Fibroblast of lung (primary cell): ENCODE results near the gene KCNK10.

Experiments
- CTCF ChIP-seq, 2 donors: IDR thresholded peaks in 1 of 2; conservative IDR thresholded peaks in 1 of 2; 1 replicate in 1 of 2; 2 replicates in 1 of 2; pipeline ENCODE4 v1.5.1; 2011 to 2012; ENCODE audit warnings: low read length in 2 of 2, control low read depth in 1 of 2, inconsistent platforms in 1 of 2, low read depth in 1 of 2, mild to moderate bottlenecking in 1 of 2
- EZH2 ChIP-seq: IDR thresholded peaks from 2 replicates; pipeline ENCODE4 v1.5.1; 2012; ENCODE audit warnings: low read length, control low read depth, mild to moderate bottlenecking; ENCODE audit errors: missing control alignments

- TF ChIP-seq EZH2 (no peak), CTCF (conservative IDR thresholded peaks at IDR 0.05 in 1 of 2, IDR thresholded peaks at IDR 0.05 in 1 of 2; ENCODE audit: low read depth in 1 of 2, low read length in 2 of 2) (no peak)
Observed at GRCh38 chr14:88232771-88233170, 90.3 kb downstream of the KCNK10 start.
